ENCODE data around the gene EMP2.

GRCh38 chr16:10521681-10522274, 58.6 kb downstream of the EMP2 start:
- TF ChIP-seq POLR2AphosphoS5 (IDR thresholded peaks at IDR 0.05): no peak
- TF ChIP-seq, protein P1, sequence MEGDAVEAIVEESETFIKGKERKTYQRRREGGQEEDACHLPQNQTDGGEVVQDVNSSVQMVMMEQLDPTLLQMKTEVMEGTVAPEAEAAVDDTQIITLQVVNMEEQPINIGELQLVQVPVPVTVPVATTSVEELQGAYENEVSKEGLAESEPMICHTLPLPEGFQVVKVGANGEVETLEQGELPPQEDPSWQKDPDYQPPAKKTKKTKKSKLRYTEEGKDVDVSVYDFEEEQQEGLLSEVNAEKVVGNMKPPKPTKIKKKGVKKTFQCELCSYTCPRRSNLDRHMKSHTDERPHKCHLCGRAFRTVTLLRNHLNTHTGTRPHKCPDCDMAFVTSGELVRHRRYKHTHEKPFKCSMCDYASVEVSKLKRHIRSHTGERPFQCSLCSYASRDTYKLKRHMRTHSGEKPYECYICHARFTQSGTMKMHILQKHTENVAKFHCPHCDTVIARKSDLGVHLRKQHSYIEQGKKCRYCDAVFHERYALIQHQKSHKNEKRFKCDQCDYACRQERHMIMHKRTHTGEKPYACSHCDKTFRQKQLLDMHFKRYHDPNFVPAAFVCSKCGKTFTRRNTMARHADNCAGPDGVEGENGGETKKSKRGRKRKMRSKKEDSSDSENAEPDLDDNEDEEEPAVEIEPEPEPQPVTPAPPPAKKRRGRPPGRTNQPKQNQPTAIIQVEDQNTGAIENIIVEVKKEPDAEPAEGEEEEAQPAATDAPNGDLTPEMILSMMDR (IDR thresholded peaks at IDR 0.05 in 8 of 11, conservative IDR thresholded peaks at IDR 0.05 in 3 of 11): peak; percentile 49 to 83 (median 70)

Data from spleen (tissue), 7 donors.